Upper lobe of left lung (tissue), 4 donors: ENCODE measurements around the gene REL.

ENCODE experiments used
- POLR2AphosphoS5 ChIP-seq, 2 donors: sonication (generic); formaldehyde crosslinking; IDR thresholded peaks; one replicate each; pipeline ENCODE4 v1.5.1; 2017; ENCODE audit warnings: antibody characterized with exemption in 2 of 2
- TF ChIP-seq, protein P1 (sequence below), 6 experiments: fragments of 450-650 bp in 4 of 6; fragments of 200-600 bp in 2 of 6; sonication (generic) in 2 of 6; IDR thresholded peaks; one replicate each; pipeline ENCODE4 v1.5.1; 2016 to 2019; ENCODE audit warnings: antibody characterized with exemption in 6 of 6

DNA sequence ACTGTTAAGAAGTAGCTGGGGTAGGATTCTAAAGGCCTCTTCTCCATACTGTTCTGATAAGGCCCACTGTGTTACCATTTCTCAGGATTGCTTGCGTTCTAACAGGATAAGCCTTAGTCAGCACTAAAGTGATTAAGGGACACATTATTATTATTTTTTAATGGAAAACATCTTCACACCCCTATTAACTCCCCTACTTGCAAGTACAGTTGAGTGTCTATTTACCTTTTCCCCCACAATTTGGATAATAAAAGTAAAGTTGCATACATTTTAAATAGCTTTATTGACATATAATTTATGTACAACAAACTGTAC lies 9.0 kb downstream of the REL start:
- no peak for TF ChIP-seq POLR2AphosphoS5 (IDR thresholded peaks at IDR 0.05)
- TF ChIP-seq, protein P1, sequence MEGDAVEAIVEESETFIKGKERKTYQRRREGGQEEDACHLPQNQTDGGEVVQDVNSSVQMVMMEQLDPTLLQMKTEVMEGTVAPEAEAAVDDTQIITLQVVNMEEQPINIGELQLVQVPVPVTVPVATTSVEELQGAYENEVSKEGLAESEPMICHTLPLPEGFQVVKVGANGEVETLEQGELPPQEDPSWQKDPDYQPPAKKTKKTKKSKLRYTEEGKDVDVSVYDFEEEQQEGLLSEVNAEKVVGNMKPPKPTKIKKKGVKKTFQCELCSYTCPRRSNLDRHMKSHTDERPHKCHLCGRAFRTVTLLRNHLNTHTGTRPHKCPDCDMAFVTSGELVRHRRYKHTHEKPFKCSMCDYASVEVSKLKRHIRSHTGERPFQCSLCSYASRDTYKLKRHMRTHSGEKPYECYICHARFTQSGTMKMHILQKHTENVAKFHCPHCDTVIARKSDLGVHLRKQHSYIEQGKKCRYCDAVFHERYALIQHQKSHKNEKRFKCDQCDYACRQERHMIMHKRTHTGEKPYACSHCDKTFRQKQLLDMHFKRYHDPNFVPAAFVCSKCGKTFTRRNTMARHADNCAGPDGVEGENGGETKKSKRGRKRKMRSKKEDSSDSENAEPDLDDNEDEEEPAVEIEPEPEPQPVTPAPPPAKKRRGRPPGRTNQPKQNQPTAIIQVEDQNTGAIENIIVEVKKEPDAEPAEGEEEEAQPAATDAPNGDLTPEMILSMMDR (IDR thresholded peaks at IDR 0.05): no peak
